MG63 (cell line): ENCODE data around the gene PARVB. TPM values are rescaled to one million over a fixed set of nuclear protein-coding genes. Genes with fewer than 3 reads are reported as not detected.

Experiments
- DNase-seq: peaks from one replicate; pipeline ENCODE4 v3.0.0-alpha.2; 2020
- H3K27me3 ChIP-seq: fragments of 250-450 bp; sonication (Bioruptor Pico); 2 replicates; pipeline ENCODE4 v1.5.1; 2020; ENCODE audit warnings: mild to moderate bottlenecking, moderate library complexity
- H3K36me3 ChIP-seq: fragments of 250-450 bp; sonication (Bioruptor Pico); 2 replicates; pipeline ENCODE4 v1.5.1; 2020; ENCODE audit warnings: mild to moderate bottlenecking, moderate library complexity
- H3K4me3 ChIP-seq: fragments of 250-450 bp; sonication (Bioruptor Pico); 2 replicates; pipeline ENCODE4 v1.5.1; 2020; ENCODE audit warnings: mild to moderate bottlenecking, moderate library complexity
- H3K9me3 ChIP-seq: fragments of 250-450 bp; sonication (Bioruptor Pico); 2 replicates; pipeline ENCODE4 v1.5.1; 2020; ENCODE audit warnings: mild to moderate bottlenecking, moderate library complexity
- total RNA-seq: library from RNA; depleted of rRNA; stranded (reverse); fragments of >200 nt; shearing (Covaris generic); gene quantifications from 2 replicates; pipeline ENCODE4 v1.2.3, GENCODE V29; 2014; ENCODE audit warnings: low replicate concordance

Gene PARVB
- total RNA-seq, 1 experiment from 2014 or later: 88.1 TPM

- no peaks in the 10 kb centered on the region for H3K9me3 ChIP-seq
- H3K27me3 ChIP-seq: no peaks in the 10 kb centered on the region
- peaks cover 6% of the 10 kb centered on the region for H3K36me3 ChIP-seq
- no peak overlapping the region for H3K4me3 ChIP-seq
- DNase-seq: no peak
Observed at GRCh38 chr22:44063462-44064371, 39.6 kb downstream of the PARVB start.

GRCh38 chr22:44067033-44067432 lies 42.9 kb downstream of the PARVB start:
- no peaks in the 10 kb centered on the region for H3K27me3 ChIP-seq
- DNase-seq: no peak
- no peak overlapping the region for H3K4me3 ChIP-seq
- H3K36me3 ChIP-seq: no peaks in the 10 kb centered on the region
- H3K9me3 ChIP-seq: no peaks in the 10 kb centered on the region

GRCh38 chr22:44067901-44068300 lies 43.8 kb downstream of the PARVB start:
- Histone ChIP-seq H3K27me3 (no peaks in the 10 kb centered on the region), H3K36me3 (no peaks in the 10 kb centered on the region), H3K4me3 (no peak overlapping the region), H3K9me3 (no peaks in the 10 kb centered on the region)
- no peak for DNase-seq

- Histone ChIP-seq H3K9me3 (no peaks in the 10 kb centered on the region), H3K4me3 (no peak overlapping the region), H3K36me3 (no peaks in the 10 kb centered on the region), H3K27me3 (no peaks in the 10 kb centered on the region)
- no peak for DNase-seq
Observed at GRCh38 chr22:44068422-44069191, 44.5 kb downstream of the PARVB start.

- Histone ChIP-seq H3K36me3 (no peaks in the 10 kb centered on the region), H3K27me3 (no peaks in the 10 kb centered on the region), H3K4me3 (no peak overlapping the region), H3K9me3 (no peaks in the 10 kb centered on the region)
- no peak for DNase-seq
Observed at GRCh38 chr22:44070029-44070428, 45.9 kb downstream of the PARVB start.

- DNase-seq: no peak
- Histone ChIP-seq H3K9me3 (no peaks in the 10 kb centered on the region), H3K27me3 (no peaks in the 10 kb centered on the region), H3K4me3 (no peak overlapping the region), H3K36me3 (no peaks in the 10 kb centered on the region)
Observed at GRCh38 chr22:44071781-44072326, 47.8 kb downstream of the PARVB start.

GRCh38 chr22:44074337-44074984 lies 50.4 kb downstream of the PARVB start:
- Histone ChIP-seq H3K9me3 (no peaks in the 10 kb centered on the region), H3K4me3 (no peak overlapping the region), H3K36me3 (no peaks in the 10 kb centered on the region; the same call in 1 of the 2 replicates), H3K27me3 (no peaks in the 10 kb centered on the region)
- DNase-seq: no peak

- H3K36me3 ChIP-seq: no peaks in the 10 kb centered on the region; the same call in 1 of the 2 replicates
- H3K9me3 ChIP-seq: no peaks in the 10 kb centered on the region
- no peaks in the 10 kb centered on the region for H3K27me3 ChIP-seq
- no peak for DNase-seq
- H3K4me3 ChIP-seq: no peak overlapping the region
Observed at GRCh38 chr22:44075022-44075421, 50.9 kb downstream of the PARVB start.

GRCh38 chr22:44075670-44076069 lies 51.6 kb downstream of the PARVB start:
- no peak for DNase-seq
- Histone ChIP-seq H3K4me3 (no peak overlapping the region), H3K9me3 (no peaks in the 10 kb centered on the region), H3K36me3 (no peaks in the 10 kb centered on the region; the same call in 1 of the 2 replicates), H3K27me3 (no peaks in the 10 kb centered on the region)

- Histone ChIP-seq H3K9me3 (no peaks in the 10 kb centered on the region), H3K36me3 (peaks cover 4% of the 10 kb centered on the region; the same call in 1 of the 2 replicates), H3K27me3 (no peaks in the 10 kb centered on the region), H3K4me3 (no peak overlapping the region)
- DNase-seq: no peak
Observed at GRCh38 chr22:44076825-44077224, 52.7 kb downstream of the PARVB start.

- DNase-seq: peak; percentile 47
- Histone ChIP-seq H3K27me3 (no peaks in the 10 kb centered on the region), H3K4me3 (no peak overlapping the region), H3K9me3 (no peaks in the 10 kb centered on the region), H3K36me3 (peaks cover 15% of the 10 kb centered on the region)
Observed at GRCh38 chr22:44080936-44081861, 57.1 kb downstream of the PARVB start.

GRCh38 chr22:44082801-44083200 lies 58.7 kb downstream of the PARVB start:
- Histone ChIP-seq H3K4me3 (no peak overlapping the region), H3K9me3 (no peaks in the 10 kb centered on the region), H3K27me3 (no peaks in the 10 kb centered on the region), H3K36me3 (peaks cover 18% of the 10 kb centered on the region)
- DNase-seq: no peak

- peaks cover 25% of the 10 kb centered on the region for H3K36me3 ChIP-seq
- no peak overlapping the region for H3K4me3 ChIP-seq
- H3K9me3 ChIP-seq: no peaks in the 10 kb centered on the region
- H3K27me3 ChIP-seq: no peaks in the 10 kb centered on the region
- no peak for DNase-seq
Observed at GRCh38 chr22:44084044-44084772, 60.1 kb downstream of the PARVB start.

GRCh38 chr22:44085743-44086270 lies 61.7 kb downstream of the PARVB start:
- H3K36me3 ChIP-seq: peaks cover 25% of the 10 kb centered on the region
- peak; percentile 71 for DNase-seq
- H3K4me3 ChIP-seq: no peak overlapping the region
- H3K9me3 ChIP-seq: no peaks in the 10 kb centered on the region
- H3K27me3 ChIP-seq: no peaks in the 10 kb centered on the region
